Bone marrow (tissue), 2 donors: Measurements from ENCODE around the gene LRRC45.

Source experiments
- DNase-seq, 2 donors: peaks; one replicate each; lab custom pipeline; 2025; lab: John Stamatoyannopoulos, UW

Gene LRRC45

DNA sequence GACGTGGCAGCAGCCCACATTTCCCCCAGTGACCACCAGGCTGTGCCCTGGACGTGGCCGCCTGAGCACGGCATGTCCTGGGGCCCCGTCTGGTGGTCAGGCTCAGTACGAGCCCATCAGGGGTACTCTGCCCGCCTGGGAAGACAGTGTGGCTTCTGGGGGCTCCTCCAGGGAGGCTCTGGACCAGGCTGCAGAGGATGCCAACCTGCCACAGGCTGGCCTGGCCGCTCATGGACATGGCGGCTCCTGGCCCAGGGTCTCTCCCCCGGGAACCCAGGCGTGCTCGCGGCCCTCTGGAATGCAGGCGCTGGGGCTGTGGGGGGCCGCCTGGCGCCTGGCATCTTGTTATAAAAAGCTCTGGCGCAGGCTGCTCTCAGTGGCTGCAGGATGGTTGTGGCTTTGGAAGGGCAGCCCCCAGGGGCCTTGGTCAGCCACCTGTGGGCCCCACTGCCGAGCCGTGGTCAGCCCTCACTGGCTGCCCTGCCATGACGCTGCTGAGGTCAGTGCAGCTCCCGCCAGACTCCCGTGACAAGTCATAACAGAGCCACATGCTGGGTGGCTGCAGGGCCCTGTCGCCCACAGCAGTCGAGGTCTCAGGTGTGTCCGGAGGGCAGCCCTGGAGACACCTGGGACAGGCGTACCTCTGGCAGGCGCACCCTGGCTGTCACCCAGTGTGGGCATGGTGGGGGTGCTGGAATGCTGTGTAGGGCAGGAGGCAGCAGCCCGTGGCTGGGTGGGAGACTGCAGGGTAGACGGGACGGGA, 15.4 kb upstream of the LRRC45 start:
- DNase-seq: no peak

DNA sequence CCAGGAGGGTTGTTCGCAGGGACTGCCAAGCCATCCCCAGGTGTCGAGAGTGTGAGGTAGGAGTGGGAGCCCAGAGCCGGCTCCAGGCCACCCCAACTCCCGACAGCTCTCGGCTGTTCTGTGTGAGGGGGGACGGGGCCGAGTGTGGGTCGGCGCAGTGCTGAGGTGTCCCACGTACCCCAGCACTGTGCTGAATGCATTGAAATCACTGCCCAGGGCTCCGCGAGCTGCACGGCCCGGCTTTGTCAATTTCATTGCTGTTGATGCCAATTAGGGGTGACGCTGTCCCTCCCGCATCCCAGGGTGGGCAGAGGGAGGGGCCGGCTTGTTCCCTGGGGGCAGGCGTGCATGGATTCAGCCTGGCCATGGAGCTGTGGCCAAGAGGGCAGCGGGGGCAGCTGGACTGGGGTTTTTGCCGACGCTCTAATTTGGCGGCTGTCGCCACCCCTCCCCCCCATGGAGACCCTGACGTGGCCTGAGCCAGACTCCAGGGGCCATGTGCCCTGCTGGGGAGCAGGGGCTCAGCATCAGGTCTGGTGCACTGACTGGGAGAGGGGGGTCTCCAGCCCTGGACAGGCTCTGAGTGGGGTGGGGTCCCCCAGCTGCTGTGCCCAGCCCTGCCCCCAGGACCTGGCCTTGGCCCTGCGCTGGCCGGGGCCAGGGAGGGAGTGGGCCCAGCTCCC, 14.7 kb upstream of the LRRC45 start:
- no peak for DNase-seq

DNA sequence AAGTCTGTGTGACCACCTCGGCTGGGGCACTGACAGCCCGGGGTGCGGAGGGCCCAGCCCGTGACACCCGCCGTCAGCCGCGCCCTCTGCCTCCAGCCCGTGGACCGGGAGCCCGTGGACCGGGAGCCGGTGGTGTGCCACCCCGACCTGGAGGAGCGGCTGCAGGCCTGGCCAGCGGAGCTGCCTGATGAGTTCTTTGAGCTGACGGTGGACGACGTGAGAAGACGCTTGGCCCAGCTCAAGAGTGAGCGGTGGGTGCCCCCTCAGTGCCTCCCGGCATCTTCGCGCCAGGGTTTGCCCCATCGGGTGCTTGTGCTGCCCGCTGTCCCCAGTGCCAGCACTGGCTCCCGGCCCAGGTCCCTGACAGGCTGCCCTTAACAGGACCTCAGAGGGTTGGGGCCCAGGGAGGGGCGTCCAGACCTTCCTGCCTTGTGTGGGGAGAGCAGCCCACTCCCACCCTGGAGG, 14.1 kb upstream of the LRRC45 start:
- no peak for DNase-seq

DNA sequence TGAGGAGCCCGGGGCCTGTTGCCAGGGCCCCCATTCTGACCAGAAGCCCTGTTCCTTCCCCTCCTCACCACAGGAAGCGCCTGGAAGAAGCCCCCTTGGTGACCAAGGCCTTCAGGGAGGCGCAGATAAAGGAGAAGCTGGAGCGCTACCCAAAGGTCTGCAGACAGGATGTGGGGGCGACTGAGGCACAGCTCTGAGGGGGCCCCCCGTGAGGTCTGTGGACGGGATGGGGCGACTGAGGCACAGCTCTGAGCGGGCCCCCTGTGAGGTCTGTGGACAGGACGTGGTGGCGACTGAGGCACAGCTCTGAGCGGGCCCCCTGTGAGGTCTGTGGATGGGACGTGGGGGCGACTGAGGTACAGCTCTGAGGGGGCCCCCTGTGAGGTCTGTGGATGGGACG, 13.7 kb upstream of the LRRC45 start:
- no peak for DNase-seq

DNA sequence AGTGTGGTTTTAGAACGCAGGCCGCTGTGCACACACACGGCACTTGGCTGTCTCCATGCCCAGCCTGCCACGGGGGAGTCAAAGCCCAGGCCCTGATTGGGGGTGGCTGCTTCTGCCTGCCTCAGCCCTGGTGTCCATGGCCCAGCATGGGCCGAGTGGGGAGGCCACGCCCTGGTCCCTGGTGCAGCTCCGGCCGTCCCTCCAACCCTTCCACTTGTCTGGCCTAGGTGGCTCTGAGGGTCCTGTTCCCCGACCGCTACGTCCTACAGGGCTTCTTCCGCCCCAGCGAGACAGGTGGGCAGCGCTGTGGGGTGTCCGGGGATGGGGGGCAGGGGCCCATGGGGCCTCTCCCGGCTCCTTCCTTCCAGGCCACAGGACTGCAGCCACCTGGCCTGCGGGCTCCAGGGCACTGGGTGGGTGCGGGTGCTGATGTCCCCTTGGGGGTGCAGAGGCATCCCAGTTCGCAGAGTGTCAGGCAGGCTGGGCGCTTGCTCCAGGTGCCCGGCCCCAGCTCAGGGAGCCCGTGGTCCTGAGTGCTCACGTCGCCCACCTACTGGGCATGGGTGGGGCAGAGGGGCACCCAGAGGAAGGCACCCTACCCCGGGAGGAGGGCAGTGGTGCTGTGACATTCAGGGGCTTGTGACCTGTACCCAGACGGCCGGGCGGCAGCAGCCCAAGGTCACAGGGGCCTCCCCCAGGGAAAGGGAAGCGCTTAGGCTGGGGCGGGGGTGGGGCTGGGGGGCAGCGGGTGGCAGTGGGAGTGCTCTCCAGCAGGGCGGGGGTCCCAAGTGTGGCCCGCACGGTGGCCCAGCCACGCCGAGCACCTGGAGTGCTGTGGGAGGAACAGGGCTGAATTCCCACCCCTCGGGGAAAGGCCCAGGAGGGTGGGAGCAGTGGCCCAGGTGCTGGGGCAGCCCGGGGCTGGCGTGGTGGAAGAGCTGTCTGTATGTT, 12.3 kb upstream of the LRRC45 start:
- no peak for DNase-seq

DNA sequence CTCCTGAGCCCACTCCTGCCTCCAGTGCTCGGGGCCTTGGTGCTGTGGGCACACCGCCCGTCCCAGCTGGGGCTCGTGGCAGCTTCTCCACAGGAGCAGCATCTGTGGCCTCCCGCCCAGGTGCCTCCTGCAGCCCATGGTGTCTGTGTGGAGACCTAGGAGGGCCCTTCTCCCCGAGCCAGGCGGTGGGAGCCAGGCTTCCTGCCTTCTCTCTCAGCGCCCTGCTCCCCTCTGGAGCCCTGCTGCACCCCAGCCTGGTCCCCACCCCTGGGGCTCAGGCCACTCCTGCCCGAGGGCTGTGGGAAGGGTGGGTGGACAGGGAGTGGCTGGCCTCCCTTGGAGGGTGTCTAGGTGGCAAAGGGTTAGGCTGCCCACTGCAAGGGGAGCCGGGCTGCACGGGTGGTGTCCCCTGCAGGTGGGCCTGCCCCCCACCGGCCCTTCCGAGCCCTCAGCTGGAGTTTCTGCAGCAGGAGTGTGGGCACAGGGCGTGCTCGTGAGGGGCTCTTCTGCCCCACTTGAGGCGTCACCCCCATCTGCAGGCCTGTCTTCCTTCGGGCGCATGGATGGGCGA, 11.4 kb upstream of the LRRC45 start:
- no peak for DNase-seq

DNA sequence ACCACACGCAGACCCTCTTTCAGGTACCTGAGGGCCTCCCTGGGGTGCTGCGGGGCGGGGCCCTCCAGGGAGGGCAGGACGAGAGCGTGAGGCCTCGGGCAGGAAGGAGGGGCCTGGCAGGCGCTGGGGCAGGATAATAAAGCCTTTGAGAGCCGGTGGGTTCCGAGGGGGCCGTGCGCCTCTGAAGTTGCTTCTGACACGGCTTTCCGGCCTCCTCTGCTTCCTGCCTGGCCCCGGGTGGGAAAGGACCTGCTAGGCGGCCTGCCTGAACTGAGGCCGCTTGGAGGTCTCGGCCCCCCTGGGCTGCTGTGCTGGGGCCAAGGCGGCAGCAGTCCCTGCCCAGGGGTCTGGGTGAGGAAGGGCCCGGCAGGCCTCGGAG, 10.9 kb upstream of the LRRC45 start:
- DNase-seq: no peak

DNA sequence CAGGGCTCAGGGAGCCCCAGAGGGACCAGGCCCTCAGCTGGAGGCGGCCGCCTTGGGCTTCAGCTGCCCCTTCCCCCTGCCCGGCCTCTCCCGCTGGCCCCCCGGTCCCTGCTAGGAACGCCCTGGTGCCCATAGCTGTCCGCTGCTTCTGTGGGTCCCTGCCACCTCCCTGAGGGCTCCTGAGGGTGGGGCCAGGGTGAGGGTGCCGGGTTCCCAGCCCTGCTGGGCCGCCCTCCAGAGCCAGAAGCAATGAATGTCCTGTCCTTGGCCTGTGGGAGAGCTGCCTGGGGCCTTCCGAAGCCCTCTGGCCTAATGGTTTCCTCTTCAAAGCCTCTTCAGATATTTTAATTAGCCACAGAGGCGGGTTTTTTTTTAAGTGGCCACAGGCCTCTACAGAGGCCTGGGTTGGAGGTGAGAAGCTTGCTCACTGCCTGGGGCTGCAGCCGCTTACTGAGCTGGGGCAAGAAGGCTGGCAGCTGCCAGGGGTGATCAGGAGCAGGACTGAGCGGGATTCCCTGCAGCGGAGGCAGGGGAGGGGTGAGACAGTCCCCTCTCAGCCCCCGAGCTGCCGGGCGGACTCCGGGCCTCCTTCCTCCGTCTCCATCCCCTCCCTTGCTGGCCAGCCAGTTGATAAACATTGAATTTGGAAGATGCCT, 10.3 kb upstream of the LRRC45 start:
- no peak for DNase-seq

DNA sequence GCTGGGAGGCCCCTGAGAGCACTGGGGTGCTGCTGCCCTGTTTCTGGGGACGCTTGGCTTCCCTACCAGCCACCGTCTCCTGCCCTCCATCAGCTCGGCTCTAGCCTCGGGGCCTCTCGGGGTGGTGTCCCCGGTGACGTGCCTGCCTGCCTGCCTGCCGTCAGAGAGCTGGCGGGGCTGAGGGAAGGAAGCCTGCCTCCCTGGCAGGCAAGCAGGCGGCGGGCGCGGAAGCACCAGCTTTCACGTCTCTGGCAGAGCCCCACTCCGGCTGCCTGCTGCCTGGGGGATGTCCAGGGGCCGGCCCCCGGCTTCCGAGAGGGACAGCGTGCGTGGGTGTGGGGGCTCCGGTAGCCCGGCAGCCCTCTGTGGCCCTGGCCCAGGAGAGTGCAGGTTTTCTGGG, 9.8 kb upstream of the LRRC45 start:
- DNase-seq: no peak

DNA sequence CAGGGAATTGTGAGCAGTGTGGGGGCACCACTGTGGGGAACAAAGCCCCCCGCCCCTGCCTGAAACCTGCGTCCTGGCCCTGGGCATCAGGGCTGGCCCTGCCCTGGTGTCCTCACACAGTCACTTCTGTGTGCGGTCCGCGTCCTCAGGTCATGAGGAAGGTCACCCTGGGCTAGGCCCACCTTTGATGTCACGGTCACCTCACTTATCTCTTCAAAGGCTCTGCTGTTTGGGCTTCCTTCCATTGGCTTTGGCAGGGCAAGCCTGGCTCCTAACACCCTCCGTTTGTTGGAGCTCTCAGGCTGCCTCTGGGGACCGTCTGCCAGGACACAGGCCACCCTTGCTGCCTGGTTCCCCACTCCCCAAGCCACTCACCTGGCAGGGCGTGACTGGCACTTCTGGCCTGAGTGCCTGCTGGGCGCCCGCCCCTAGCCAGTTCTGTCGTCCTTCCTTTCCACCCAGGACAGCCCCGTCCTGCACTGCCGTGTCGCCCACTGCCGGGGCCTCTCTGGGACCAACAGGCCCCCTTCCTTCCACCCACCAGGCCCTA, 9.3 kb upstream of the LRRC45 start:
- no peak for DNase-seq

DNA sequence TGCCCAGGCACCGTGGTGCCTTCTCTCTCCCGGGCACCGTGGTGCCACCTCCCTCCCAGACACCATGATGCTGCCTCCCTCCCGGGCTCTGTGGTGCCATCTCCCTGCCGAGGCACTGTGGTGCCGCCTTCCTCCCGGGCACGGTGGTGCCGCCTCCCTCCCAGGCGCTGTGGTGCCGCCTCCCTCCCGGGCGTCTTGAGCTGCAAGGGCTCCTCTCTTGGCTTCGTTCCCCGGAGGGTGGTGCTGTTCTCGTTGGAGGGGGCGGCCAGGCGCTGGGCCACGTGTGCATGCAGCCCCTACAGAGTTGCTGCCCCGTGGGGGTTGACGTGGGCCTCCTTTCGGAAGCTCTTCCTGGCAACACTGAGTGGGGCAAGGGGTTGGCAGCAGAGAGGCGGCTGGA, 8.7 kb upstream of the LRRC45 start:
- DNase-seq: no peak

DNA sequence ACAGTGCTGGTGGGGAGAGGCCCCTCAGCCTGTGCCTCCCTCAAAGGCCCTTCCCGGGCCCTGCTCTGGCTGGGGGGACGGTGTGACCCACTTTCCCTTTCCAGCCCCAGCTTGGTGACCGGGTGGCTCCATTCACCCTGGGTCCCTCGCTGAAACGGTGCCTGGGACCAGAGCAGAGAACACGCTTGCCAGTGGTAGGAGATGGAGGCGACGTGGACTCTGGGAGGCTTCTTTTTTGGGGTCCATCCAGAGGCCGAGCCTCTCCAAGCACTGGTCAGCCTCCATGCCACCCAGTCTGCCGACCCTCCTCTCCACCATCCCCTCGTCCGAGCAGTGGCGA, 8.2 kb upstream of the LRRC45 start:
- DNase-seq: no peak

DNA sequence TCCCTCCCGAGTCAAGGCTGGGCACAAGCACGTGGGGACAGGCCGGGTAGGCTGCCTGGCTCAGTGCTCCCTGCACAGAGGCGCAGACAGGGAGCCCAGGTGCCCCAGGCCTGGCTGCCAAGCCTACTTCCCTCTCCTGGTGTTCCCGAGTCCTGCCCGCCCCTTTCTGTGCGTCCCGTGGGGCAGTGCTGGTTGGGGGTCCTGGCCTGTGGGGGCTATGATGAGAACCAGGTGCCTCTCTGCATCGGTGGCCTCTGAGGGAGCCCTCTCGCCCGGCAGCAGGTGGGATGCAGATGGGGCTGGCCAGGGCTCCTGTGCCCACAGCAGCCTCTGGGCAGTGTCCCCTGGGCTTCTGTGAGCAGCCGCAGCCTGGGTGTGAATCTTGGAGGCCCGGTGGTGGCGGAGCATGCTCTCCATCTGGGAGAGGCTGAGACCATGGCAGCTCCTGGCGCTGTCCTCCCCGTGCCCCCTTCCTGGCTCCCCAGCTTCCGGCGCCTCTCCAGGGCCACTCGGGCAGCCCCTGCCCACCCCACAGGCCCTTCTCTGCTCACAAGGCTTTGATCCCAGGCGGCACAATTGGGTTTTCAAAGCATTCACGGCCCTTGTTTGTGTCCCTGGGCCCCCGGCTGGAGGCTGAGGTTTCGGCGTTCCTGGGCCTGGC, 7.7 kb upstream of the LRRC45 start:
- no peak for DNase-seq

DNA sequence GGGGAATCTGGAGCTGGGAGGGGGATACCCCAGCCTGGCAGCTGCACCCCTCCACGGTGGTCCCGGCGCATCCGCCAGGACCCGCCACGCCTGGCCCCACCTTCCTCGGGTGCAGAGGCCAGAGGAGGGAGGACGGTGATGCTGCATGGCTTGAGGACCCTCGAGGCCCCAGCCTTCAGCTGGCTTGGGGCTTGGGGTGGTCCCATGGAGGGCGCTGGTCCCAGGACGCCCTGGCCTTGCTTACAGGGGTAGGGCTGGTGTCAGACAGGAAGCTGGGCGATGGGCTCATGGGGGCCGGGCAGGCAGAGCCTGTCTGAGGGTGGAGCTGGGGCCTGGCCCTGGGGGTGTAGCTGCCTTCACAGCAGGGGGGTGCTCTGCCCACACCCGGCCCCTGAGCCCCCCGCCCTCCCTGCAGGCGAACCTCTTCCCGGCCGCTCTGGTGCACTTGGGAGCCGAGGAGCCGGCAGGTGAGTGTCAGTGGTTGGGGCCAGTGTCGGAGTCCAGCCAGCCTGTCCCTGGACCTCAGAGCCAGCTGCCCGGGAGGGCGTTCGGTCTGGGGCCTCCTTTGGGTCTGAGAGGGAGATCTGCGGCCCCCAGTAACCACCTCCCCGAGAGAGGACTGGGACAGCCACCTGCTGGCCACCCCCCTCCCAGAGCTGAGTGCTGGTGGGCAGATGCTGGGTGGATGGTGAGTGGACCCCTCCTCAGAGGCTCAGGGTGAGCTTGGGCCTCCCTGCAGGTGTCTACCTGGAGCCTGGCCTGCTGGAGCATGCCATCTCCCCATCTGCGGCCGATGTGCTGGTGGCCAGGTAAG, 6.8 kb upstream of the LRRC45 start:
- DNase-seq: no peak

DNA sequence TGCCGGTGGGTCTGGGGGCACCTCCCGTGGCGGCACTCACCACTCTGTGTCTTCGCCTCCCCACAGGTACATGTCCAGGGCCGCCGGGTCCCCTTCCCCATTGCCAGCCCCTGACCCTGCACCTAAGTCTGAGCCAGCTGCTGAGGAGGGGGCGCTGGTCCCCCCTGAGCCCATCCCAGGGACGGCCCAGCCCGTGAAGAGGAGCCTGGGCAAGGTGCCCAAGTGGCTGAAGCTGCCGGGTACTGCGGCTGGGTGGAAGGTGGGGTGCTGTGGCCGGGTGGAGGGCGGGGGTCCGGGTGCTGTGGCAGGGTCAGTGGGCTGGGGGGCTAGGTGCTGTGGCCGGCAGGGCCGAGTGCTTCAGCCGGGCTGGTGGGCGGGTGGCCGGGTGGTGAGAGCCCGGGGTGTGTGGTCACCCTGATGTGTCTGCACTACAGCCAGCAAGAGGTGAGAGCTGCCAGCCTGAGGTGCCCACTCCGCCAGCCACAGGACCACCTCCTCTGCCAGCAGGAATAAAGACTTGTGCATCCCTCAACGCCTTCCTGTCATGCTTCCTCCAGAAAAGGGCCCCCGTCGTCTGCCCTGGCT, 6.1 kb upstream of the LRRC45 start:
- no peak for DNase-seq

DNA sequence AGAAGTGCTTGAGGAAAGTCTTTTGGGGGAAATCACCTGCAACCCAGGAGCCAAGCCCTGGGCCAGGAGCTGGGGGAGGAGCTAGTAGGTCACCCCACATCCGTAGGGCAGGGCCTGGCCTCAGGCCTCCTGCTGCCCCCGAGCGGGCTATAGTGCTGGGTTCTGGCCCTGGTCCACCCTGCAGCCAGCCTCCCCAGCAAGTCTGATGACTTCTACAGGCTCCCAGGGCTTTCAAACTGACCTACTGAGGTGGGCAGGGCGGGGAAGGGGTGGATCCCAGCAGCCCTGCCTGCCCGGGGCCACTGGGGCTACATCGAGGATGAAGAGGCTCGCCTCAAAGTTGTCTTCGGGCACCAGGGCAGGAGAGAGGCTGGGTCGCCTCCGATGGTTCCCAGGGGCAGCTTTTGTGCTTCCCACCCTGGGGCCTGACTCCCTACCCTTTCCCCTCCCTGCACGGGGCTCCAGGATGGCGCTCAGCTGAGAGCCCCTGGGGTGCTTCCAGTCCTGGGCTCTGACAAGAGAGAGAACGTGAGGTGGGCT, 5.4 kb upstream of the LRRC45 start:
- no peak for DNase-seq

DNA sequence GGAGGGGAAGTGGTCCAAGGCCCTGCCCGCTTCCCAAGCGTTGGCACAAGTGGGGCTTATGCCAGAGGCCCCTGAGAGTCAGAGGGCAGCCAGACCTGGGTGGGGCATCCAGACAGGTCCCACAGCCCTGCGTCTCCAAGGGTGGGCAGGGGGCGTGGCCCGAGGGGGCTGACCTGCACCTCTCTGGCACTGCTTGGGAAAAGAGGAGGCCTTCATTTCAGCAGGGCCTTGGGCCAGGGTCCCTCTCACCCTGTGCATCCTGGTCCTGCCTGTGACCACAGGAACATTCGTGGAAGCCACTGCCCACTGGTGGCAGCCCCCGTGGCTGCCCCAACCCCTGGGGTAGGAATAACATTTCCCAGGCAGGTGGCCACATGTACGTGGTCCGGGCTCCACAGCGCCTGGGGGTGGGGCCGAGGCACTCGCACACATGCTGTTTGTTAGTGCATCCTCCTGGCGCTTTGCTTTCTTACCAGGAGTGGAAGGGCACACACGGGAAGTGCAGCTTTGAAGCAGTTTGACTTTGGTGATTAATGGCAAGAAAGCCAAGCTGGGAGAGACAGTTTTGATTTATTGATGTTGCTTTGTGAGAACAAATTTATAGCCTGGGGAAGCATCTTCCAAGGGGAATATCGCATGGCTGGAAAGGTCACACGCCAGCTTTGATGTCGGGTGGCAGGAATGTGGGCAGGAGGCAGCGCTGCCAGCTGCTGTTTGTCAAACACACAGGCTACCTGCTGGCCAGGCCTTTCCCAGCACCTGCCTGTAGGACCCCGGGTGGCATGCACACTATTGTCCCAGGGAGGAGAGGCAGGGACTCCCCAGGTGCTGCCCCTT, 4.7 kb upstream of the LRRC45 start:
- no peak for DNase-seq

DNA sequence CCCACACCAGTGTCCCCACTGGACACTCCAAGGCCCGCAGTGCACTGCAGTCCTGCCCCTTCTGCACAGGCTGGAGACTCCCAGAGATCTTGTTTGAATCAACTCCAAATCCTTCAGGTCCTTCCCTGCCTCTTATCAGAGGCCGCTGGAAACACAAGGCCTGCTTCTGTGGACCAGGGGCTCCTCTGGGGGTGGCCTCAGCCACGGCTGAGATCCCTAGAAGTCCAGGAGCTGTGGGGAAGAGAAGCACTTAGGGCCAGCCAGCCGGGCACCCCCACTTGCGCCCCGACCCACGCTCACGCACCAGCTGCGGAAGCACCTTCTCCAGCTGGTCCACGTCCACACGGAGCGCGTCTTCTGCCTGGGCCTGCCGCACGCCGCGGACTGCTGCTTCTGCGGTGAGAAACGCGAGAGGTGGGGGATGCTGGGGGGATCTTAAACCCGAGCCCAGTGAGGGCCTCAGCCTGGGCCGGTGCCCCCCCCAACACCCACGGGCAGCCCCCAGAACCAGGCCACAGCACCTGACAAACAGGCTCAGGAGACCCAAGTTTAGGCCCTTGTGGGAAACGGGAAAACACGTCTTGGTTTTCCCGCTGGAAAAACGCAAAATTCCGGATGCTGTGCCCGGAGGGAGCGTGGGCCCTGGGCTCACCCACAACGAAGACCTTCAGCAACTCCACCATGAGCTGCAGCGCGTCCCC, 4.0 kb upstream of the LRRC45 start:
- no peak for DNase-seq
